Stimulated activated memory B cell treated with anti-CD40 and anti-IgM and Interleukin-4, amounts not matched to agents 10 μg/mL and 1 μg/mL and 100 μg/mL, for 72 hours (primary cell): ENCODE results near the gene TMPRSS15.
"Not testable (repeated sequence)": the region's sequence is repeated elsewhere in the genome, so short reads cannot be mapped to it uniquely, and the experiment has no call there.

Experiments used
- ATAC-seq: fragments of 150-1000 bp; cut with Tn5 transposase; 2 replicates; pipeline ENCODE4 v1.10.0; 2021
- H3K27ac Mint-ChIP-seq: one replicate; pipeline ENCODE4 v1.8.0; 2022; ENCODE audit warnings: mild to moderate bottlenecking, mixed read lengths
- H3K27me3 Mint-ChIP-seq: one replicate; pipeline ENCODE4 v1.8.0; 2022; ENCODE audit warnings: mixed read lengths
- H3K36me3 Mint-ChIP-seq: one replicate; pipeline ENCODE4 v1.8.0; 2022; ENCODE audit warnings: mixed read lengths
- H3K4me1 Mint-ChIP-seq: one replicate; pipeline ENCODE4 v1.8.0; 2022; ENCODE audit warnings: mixed read lengths
- H3K4me3 Mint-ChIP-seq: one replicate; pipeline ENCODE4 v1.8.0; 2022; ENCODE audit warnings: mild to moderate bottlenecking, moderate library complexity, mixed read lengths
- H3K9me3 Mint-ChIP-seq: one replicate; pipeline ENCODE4 v1.8.0; 2022; ENCODE audit warnings: mixed read lengths

Gene TMPRSS15

DNA sequence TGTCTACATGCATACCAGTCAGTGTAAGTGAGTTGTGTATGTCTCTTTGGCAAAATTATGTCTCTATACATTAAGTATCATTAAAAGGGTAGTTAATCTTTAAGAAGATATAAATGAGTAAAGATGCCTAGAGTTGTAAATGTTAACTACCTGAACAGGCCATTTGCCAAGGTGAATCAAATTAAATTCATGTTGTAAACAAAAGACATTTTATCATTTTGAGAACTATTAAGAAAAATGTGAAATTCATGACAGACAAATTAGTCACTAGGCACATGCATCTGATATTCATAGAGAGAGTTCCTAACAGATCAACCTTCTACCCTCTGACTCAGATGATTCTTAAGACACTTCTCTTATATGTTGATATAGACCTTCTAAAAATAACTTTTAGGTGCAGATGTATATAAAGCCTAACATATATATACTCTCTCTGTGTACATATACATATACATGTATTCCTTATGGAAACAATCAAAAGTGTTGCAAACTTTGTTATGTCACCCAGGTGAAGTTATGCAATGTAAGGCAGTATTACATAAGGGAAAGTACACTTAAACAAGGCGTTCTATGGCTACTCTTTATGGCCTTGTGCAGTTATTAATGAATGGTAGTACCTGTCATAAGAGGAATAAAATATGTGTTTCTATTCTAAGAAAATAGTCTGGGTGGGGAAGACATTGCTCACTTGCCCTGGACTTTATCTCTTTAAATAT, at the start of gene TMPRSS15:
TSS of gene TMPRSS15 (minus strand) at position 51 of the 716 bp plus-strand sequence. CDS start 163 bp downstream, outside the sequence.
- H3K36me3 Mint-ChIP-seq: no peaks in the 10 kb centered on the region
- H3K4me1 Mint-ChIP-seq: no peaks in the 10 kb centered on the region
- ATAC-seq: no peak
- H3K27me3 Mint-ChIP-seq: no peaks in the 10 kb centered on the region
- no peak within 1 kb of the TSS for H3K27ac Mint-ChIP-seq
- no peaks in the 10 kb centered on the region for H3K9me3 Mint-ChIP-seq
- no peak within 1 kb of the TSS for H3K4me3 Mint-ChIP-seq

DNA sequence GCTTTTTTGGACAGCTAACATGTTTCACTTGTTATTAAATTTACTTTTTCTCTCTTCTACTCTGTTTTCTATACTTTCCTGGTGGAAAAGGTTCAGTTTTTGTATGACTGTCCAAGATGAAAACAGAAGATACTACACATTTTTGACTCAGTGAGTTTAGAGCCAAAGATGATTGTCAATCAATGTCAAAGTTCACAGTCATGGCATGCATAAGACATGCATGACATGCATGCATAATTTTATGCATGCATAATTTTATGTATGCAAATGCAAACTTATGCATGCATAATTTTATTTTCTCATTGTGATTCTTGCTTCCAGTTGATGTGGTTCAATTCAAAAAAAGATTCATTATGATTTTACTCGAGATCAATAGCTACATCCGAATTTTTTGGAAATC, 48.1 kb upstream of the TMPRSS15 start:
- H3K4me3 Mint-ChIP-seq: no peak overlapping the region
- H3K9me3 Mint-ChIP-seq: peaks cover 3% of the 10 kb centered on the region
- no peak overlapping the region for H3K27ac Mint-ChIP-seq
- no peaks in the 10 kb centered on the region for H3K36me3 Mint-ChIP-seq
- H3K4me1 Mint-ChIP-seq: peaks cover 7% of the 10 kb centered on the region
- no peak for ATAC-seq
- H3K27me3 Mint-ChIP-seq: no peaks in the 10 kb centered on the region

DNA sequence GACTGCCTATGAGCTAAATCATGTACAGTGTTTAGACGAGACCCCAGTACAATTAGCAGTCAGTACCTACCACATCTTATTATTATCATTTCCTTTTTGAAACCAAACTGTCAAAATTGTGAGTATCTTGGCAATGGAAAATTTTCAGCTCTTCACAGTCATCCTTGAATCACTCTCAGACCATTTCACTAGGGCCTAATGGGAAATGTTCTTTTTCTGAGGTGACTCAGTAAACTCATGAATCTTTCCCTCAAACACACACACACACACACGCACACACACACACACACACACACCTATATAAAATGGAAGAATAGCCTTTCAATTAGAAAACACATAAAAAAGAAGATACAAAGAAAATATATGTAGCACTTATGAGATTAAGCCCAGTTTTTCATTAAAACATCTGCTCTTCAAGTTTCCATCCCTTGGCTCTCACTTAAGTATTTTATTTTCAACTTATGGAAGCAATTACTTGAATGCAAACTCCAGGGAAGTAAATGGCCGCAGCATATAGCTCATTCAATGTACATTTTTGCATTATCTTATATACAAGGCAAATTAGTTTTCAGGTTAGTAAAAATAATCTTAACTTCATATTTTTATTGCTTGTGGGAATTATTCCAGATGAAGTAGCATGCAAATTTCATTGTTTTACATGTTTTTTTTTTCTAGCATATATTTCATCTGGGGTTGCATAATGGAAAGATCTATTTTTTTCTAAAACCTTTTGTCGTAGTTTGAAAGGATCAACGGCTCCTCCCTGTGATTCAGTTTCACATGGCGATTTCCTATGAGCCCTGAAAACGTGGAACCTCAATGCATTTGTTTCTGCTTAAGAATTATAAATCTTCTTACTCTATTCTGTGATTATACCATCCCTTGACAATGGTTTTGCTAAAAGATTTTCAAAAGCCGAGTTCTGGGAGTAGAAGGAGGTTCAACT, 46.3 kb upstream of the TMPRSS15 start:
- ATAC-seq: no peak
- Mint-ChIP-seq H3K4me3 (no peak overlapping the region), H3K27me3 (no peaks in the 10 kb centered on the region), H3K27ac (no peak overlapping the region), H3K4me1 (peaks cover 7% of the 10 kb centered on the region), H3K9me3 (peaks cover 3% of the 10 kb centered on the region), H3K36me3 (no peaks in the 10 kb centered on the region)

DNA sequence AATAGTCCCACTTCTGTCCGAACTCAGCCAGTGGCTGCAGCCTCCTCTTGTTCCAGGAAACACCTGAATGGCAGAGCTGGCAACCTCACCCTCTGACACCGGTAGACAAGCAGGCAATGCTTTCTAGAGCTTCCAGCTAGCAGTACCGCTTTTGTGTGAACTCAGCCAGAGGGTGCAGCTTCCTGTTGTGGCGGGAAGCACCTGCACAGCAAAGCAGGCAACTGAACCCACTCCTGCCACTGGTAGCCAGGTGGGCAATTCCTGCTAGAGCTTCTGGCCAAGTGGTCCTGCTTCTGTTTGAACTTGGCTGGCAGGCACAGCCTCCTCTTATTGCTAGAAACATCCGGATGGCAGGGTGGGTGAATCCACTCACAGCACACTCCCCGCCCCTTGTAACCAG, 40.1 kb upstream of the TMPRSS15 start:
- Mint-ChIP-seq H3K4me3 (no peak overlapping the region), H3K27me3 (no peaks in the 10 kb centered on the region), H3K36me3 (no peaks in the 10 kb centered on the region), H3K9me3 (peaks cover 7% of the 10 kb centered on the region), H3K4me1 (peaks cover 5% of the 10 kb centered on the region), H3K27ac (peak overlapping the region; percentile 22)
- peak; percentile 34 for ATAC-seq

DNA sequence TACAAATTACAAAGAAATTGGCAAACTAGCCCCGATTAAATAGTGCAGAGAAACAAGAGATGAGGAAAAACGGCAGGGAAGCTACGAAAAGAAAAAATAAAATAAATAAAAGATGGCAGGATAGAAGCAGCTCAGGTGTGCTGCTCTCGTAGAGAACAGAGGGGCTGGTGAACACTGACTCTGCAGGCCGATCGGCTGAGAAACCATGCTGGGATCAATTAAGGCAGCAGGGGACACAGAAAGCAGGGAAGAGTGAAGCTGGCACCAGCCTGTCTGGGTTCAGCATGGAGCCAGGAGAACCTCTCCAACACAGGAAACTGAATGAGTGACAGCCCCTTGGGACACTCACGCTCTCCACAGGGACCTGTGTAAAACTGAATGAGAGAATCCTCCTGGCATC, 39.5 kb upstream of the TMPRSS15 start:
- H3K4me1 Mint-ChIP-seq: peaks cover 5% of the 10 kb centered on the region
- no peaks in the 10 kb centered on the region for H3K36me3 Mint-ChIP-seq
- ATAC-seq: no peak
- no peak overlapping the region for H3K4me3 Mint-ChIP-seq
- peaks cover 7% of the 10 kb centered on the region for H3K9me3 Mint-ChIP-seq
- H3K27me3 Mint-ChIP-seq: no peaks in the 10 kb centered on the region
- H3K27ac Mint-ChIP-seq: no peak overlapping the region

DNA sequence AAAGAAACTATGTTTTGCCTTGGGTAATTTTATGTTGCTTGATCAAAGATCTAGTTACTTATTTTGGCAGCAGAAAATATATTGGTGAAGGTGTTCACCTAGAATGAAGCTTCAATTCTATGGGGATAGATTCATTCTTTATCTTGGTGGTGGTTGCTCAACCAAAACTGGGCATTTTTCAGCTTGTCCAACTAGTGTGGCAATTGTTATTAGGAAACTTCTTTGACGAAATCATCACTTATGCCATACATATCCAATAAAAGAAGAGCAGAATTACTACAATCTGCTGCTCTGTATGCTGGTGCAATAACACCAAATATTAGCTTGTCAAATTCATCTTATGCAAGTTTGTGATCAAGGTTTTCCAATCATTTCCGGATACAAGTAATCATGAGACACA, 26.8 kb upstream of the TMPRSS15 start:
- no peak overlapping the region for H3K4me3 Mint-ChIP-seq
- H3K9me3 Mint-ChIP-seq: peaks cover 2% of the 10 kb centered on the region
- no peaks in the 10 kb centered on the region for H3K4me1 Mint-ChIP-seq
- H3K27me3 Mint-ChIP-seq: no peaks in the 10 kb centered on the region
- no peak for ATAC-seq
- no peak overlapping the region for H3K27ac Mint-ChIP-seq
- no peaks in the 10 kb centered on the region for H3K36me3 Mint-ChIP-seq

DNA sequence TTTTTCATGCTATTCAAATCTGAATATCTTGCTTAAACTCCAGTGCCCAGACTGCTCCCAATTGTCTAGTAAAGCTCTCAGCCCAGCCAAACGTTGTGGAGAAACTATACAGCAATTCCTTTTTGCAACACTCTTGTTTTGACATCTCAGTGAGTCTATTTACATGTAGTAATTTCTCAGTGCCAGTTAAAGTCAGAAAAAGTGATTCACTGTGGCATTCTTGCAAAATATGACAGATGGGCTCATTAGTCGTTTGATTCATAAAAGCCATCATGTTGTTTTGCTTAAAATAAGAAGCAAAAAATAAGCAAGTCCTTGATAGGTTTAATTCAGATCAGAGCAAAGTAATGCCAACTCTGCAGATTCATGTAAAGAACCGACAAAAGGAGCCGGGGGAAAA, 20.7 kb upstream of the TMPRSS15 start:
- no peaks in the 10 kb centered on the region for H3K36me3 Mint-ChIP-seq
- no peak for ATAC-seq
- H3K27me3 Mint-ChIP-seq: no peaks in the 10 kb centered on the region
- H3K27ac Mint-ChIP-seq: no peak overlapping the region
- H3K4me3 Mint-ChIP-seq: no peak overlapping the region
- H3K9me3 Mint-ChIP-seq: no peaks in the 10 kb centered on the region
- H3K4me1 Mint-ChIP-seq: no peaks in the 10 kb centered on the region

DNA sequence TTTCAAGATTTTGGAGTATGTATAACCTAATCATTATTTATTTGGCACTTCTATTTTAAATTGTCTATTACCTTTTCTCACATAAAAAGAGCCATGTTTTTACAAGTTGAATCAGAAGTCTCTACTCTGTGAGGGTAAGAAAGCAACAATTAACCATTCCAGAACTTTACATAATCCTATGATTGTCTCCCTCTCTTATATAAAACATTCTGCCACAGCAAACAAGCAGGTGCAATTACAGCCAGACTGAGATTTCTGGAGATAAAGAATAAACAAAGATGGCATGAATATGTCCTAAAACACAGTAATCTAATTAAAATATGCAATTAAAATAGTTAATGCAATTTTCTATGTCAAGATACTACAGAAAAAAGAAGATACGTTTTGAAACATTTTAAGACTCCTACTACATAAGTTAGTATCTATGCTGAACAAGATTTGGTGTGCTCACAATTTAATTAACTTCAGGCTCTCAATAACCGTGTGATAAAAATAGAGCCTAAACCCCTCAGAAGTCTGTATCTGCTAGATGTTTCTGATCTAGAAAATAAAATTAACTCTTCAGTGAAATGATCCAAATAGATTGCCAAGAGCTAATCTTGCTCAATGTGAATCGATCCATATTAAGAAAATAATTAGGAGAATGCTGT, 13.7 kb upstream of the TMPRSS15 start:
- H3K36me3 Mint-ChIP-seq: no peaks in the 10 kb centered on the region

DNA sequence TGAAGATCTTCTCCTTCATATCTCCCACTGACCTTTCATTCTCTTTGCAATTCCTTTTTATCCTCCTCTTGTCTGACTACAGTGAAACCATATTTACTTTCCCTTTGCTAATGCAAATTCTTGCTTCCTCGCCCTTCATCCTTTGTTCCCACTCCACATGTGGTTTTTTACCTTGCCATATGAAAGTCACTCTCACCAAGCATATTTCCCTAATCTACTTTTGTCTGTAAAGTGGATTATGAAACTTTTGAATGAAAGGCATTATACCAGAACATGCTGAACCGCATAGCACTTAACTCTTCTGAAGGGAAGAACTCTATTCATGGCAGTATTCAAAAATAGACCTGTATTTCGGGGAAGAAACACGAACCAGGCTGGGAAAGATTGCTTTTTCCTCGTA, 8.0 kb upstream of the TMPRSS15 start:
- Mint-ChIP-seq H3K4me1 (no peaks in the 10 kb centered on the region), H3K9me3 (peaks cover 9% of the 10 kb centered on the region), H3K4me3 (no peak overlapping the region), H3K27me3 (no peaks in the 10 kb centered on the region), H3K27ac (no peak overlapping the region), H3K36me3 (no peaks in the 10 kb centered on the region)
- ATAC-seq: no peak

More for the DNA sequence above, 13.7 kb upstream of the TMPRSS15 start:
- Mint-ChIP-seq H3K4me1 (no peaks in the 10 kb centered on the region), H3K27me3 (no peaks in the 10 kb centered on the region), H3K9me3 (peaks cover 6% of the 10 kb centered on the region), H3K27ac (no peak overlapping the region), H3K4me3 (no peak overlapping the region)
- no peak for ATAC-seq

DNA sequence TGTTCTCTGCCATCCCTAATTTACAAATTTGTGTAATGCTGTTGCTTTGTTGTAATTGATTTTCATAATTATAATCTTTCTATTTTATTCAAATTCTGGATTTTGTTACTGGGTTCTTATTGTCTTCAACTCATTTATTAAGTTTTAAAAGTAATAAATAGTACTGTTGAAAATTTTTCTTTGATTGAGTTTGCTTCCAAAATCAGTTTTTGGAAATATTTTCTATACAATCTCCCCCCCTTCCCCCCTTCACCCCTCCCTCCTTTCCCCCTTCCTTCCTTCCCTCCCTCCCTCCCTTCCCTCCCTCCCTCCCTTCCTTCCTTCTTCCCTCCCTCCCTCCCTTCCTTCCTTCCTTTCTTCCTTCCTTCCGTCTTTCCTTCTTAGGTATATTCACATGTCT, 6.0 kb upstream of the TMPRSS15 start:
- Mint-ChIP-seq H3K36me3 (no peaks in the 10 kb centered on the region), H3K27ac (no peak overlapping the region), H3K4me3 (no peak overlapping the region), H3K27me3 (no peaks in the 10 kb centered on the region), H3K9me3 (peaks cover 9% of the 10 kb centered on the region), H3K4me1 (no peaks in the 10 kb centered on the region)
- no peak for ATAC-seq

DNA sequence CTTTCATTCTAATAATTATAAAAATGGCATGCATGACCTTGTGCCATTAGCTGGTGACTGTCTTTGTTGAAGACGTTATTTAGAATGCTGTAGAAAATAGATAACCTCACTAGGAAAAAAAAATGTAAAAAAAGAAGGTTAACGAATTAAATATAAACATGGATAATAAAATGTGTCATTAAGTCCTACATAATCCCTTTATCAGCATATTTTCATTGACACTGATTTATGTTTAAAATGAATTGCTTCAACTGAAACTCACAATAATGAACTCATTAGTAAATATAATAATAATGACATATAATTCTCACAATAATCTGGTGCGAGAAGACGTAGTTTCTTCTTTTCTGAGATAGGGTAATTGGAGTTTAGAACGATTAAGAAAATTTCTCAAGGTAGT, 4.7 kb downstream of the TMPRSS15 start:
- Mint-ChIP-seq H3K4me3 (no peak overlapping the region), H3K9me3 (no peaks in the 10 kb centered on the region), H3K27ac (no peak overlapping the region), H3K36me3 (no peaks in the 10 kb centered on the region), H3K4me1 (no peaks in the 10 kb centered on the region), H3K27me3 (no peaks in the 10 kb centered on the region)
- no peak for ATAC-seq

DNA sequence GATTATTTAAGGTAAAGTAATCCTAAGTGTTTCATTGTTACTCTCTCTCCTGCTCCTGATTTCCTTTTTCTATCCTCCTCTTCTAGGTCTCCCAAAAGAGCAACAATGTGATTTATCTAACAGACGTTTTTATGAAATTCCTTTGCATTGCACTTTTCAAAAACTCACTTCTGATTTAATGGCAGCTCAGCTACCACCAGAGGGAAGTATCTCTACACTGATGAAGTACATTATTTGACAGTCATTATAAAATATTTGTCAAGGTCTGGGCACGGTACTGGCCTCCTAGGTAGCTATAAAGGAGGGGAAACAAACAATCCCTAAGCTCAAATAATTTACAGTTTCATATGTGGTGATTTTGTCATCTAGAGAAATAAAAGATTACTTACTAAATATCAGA, 15.6 kb downstream of the TMPRSS15 start:
- H3K4me3 Mint-ChIP-seq: no peak overlapping the region
- no peaks in the 10 kb centered on the region for H3K27me3 Mint-ChIP-seq
- H3K36me3 Mint-ChIP-seq: no peaks in the 10 kb centered on the region
- no peak for ATAC-seq
- no peaks in the 10 kb centered on the region for H3K4me1 Mint-ChIP-seq
- H3K9me3 Mint-ChIP-seq: peaks cover 9% of the 10 kb centered on the region
- no peak overlapping the region for H3K27ac Mint-ChIP-seq

DNA sequence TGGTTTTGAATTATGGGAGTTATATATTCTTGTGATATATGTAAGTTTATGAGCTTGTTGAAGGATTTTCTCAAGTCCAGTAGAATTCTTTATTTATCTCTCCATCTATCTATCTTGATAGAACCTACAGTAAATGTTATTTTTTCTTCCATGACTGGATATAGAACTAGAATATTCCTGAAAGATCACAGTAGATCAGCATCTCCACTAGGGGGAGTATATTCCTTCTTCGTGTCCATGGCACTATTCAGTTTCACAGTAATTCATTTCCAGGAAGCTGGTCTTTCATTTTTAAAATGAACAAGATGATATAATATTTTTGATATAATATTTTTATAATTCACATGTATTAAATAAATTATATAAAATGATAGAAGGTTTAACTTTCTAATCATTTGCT, 18.8 kb downstream of the TMPRSS15 start:
- no peaks in the 10 kb centered on the region for H3K27me3 Mint-ChIP-seq
- H3K4me3 Mint-ChIP-seq: no peak overlapping the region
- no peak for ATAC-seq
- H3K4me1 Mint-ChIP-seq: no peaks in the 10 kb centered on the region
- H3K36me3 Mint-ChIP-seq: no peaks in the 10 kb centered on the region
- peaks cover 4% of the 10 kb centered on the region for H3K9me3 Mint-ChIP-seq
- no peak overlapping the region for H3K27ac Mint-ChIP-seq

DNA sequence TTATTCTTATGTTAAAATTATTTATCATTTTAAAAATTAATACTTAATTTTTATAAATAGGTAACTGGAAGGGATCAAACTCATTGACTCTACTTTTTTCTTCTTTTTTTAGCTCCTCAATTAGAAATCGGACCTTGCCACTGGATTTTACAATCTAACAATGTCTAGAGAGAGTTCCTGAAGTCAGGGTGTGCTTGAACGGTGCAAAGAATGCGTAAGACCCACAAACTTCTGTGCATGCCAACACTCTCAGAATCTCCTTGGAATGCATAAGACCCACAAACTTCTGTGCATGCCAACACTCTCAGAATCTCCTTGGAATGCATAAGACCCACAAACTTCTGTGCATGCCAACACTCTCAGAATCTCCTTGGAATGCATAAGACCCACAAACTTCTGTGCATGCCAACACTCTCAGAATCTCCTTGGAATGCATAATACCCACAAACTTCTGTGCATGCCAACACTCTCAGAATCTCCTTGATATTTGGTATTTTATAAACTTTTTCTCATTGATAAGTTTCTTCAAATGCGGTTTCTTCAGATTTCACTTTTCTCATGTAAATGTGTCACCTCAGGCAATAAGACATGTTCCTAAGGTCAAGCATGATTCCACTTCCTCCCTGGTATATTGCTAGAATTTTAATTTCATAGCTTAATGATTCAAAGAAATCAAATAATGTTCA, 20.5 kb downstream of the TMPRSS15 start:
- H3K36me3 Mint-ChIP-seq, ATAC-seq, H3K27ac Mint-ChIP-seq: not testable (repeated sequence)

DNA sequence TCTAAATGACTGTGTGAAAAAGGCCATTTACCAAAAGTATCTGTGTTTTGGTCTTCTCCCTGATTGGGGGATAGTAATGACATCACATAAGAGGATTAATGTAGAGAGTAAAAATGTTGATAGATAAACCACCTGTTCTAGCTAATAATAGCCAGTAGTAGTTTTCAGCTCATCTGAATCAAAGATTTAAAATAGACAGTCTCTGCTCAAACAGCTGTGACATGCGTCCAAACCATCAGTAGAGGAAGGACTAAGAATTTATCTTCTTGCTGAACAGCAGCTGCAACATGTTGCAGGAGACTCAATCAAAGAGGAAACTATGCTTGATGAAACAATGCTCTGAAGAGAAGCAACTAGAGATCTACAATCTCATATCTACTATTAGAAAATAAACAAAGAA, 21.4 kb downstream of the TMPRSS15 start:
- Mint-ChIP-seq H3K27me3 (no peaks in the 10 kb centered on the region), H3K4me3 (no peak overlapping the region), H3K27ac (no peak overlapping the region), H3K9me3 (no peaks in the 10 kb centered on the region), H3K4me1 (no peaks in the 10 kb centered on the region), H3K36me3 (no peaks in the 10 kb centered on the region)
- ATAC-seq: no peak

More for the DNA sequence above, 20.5 kb downstream of the TMPRSS15 start:
- H3K27me3 Mint-ChIP-seq, H3K4me1 Mint-ChIP-seq, H3K4me3 Mint-ChIP-seq, H3K9me3 Mint-ChIP-seq: not testable (repeated sequence)
